ENCODE results near the gene OSCAR.

Gene OSCAR

DNA sequence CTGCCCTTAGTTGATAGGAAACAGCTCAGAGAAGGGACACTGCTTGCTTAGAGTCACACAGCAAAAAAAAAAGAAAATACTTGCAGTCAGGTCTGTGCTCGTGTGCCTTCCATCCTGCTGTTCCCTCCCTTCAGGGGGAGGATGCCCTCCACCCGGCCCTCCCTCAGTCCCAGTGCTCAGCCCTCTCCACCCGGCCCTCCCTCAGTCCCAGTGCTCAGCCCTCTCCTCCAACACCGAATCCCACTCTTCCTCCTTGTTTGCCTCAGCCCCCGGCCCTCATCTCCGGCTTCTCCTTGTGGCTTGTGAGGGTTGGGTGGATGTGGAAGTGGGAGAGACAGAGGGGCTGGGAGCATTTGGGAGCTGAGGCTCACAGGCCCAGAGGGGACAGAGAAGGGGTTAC lies 9.0 kb upstream of the OSCAR start:
- no peak overlapping the region for H3K4me3 ChIP-seq (ENCODE audit: low read depth, low read length)
- DNase-seq (ENCODE audit: low read depth): no peak
- TF ChIP-seq, protein P1, sequence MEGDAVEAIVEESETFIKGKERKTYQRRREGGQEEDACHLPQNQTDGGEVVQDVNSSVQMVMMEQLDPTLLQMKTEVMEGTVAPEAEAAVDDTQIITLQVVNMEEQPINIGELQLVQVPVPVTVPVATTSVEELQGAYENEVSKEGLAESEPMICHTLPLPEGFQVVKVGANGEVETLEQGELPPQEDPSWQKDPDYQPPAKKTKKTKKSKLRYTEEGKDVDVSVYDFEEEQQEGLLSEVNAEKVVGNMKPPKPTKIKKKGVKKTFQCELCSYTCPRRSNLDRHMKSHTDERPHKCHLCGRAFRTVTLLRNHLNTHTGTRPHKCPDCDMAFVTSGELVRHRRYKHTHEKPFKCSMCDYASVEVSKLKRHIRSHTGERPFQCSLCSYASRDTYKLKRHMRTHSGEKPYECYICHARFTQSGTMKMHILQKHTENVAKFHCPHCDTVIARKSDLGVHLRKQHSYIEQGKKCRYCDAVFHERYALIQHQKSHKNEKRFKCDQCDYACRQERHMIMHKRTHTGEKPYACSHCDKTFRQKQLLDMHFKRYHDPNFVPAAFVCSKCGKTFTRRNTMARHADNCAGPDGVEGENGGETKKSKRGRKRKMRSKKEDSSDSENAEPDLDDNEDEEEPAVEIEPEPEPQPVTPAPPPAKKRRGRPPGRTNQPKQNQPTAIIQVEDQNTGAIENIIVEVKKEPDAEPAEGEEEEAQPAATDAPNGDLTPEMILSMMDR (IDR thresholded peaks at IDR 0.05; ENCODE audit: control insufficient read depth, extremely low read depth, insufficient read depth): no peak

DNA sequence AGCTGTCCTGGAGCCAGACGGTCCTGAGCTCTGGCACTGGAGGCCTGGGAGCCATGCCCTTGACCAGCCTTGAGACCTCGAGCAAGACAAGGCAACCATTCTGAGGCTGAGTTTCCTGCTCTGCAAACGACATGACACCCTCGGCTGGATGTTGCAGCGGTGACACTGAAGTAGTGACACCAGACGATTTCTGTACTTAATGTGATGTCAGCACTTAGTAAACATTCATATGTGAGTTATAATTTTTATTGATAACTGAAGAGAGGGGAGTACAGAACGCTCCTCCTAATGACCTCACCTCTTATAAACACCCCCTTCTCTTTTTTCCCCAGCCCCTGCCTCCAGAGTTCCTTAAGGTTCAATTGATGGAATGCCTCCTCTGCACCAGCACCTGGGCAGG lies 7.9 kb upstream of the OSCAR start:
- DNase-seq (ENCODE audit: low read depth): no peak
- TF ChIP-seq, protein P1 (IDR thresholded peaks at IDR 0.05; ENCODE audit: control insufficient read depth, extremely low read depth, insufficient read depth): no peak
- H3K4me3 ChIP-seq (ENCODE audit: low read depth, low read length): no peak overlapping the region

DNA sequence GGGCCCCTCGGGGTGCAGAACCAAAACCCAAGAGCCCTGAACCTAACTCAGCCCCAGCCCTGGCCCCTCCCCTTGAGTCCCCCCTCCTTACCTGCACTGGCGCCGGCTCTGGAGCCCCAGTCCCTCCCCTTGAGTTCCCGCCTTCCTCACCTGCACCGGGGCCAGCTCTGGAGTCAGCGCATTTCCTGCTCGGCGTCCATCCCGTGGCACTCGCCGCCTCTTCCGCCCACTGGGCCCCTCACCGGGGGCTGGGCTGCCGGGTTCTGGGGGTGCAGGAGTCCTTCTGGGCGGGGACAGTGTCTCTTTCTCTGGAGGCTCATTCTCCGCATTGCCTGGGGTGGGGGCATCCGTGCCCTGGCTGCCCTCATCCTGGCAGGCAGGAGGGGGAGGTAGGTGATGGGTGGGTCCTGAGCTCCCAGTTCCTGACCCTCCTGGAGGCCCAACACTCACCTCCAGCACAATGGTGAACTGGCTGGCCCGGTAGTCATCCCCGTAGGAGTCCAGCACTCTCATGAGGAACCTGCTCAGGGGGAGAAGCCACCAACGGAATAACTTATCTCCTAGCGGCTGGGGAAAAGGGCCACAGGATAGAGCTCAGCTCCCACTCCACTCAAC lies 7.4 kb upstream of the OSCAR start:
- TF ChIP-seq, protein P1 (IDR thresholded peaks at IDR 0.05; ENCODE audit: control insufficient read depth, extremely low read depth, insufficient read depth): no peak
- no peak overlapping the region for H3K4me3 ChIP-seq (ENCODE audit: low read depth, low read length)
- no peak for DNase-seq (ENCODE audit: low read depth)

DNA sequence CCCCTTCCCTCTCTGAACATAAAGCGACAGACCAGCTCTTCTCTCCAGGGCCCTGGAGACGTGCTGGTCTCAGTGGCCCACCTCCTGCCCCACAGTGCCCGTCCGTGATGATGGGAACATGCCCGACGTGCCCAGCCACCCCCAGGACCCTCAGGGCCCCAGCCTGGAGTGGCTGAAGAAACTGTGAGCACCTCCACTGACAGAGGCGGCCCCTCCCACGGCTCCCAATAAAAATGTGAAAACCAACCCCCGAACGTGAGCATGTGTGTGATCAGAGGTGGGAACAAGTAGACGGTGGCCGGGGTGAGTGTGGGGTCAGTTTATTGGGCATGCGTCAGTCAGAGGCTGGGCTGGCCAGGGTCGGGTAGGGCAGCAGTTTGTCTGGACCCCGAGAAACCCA lies 6.1 kb upstream of the OSCAR start:
- no peak for DNase-seq (ENCODE audit: low read depth)
- TF ChIP-seq, protein P1 (IDR thresholded peaks at IDR 0.05; ENCODE audit: control insufficient read depth, extremely low read depth, insufficient read depth): no peak
- H3K4me3 ChIP-seq (ENCODE audit: low read depth, low read length): no peak overlapping the region

DNA sequence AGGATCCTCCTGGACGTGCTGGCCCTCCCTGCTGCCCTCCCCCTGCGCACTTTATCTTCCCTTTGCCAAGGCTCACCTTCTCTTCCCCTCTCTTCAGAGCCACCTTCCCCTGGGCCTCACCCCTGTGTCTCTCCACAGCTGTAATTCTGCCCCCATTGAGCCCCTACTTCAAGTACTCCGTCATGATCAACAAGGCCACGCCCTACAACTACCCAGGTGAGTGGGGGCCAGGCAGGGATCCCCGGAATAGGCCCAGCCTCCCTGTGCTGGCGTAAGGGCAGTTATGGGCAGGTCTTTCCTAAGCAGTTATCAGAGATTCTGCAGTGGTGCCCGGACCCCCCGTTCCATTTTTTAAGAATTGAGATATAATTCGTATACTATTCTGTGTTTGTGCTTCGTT lies 5.2 kb upstream of the OSCAR start:
- no peak for DNase-seq (ENCODE audit: low read depth)
- TF ChIP-seq, protein P1 (IDR thresholded peaks at IDR 0.05; ENCODE audit: control insufficient read depth, extremely low read depth, insufficient read depth): no peak
- no peak overlapping the region for H3K4me3 ChIP-seq (ENCODE audit: low read depth, low read length)

DNA sequence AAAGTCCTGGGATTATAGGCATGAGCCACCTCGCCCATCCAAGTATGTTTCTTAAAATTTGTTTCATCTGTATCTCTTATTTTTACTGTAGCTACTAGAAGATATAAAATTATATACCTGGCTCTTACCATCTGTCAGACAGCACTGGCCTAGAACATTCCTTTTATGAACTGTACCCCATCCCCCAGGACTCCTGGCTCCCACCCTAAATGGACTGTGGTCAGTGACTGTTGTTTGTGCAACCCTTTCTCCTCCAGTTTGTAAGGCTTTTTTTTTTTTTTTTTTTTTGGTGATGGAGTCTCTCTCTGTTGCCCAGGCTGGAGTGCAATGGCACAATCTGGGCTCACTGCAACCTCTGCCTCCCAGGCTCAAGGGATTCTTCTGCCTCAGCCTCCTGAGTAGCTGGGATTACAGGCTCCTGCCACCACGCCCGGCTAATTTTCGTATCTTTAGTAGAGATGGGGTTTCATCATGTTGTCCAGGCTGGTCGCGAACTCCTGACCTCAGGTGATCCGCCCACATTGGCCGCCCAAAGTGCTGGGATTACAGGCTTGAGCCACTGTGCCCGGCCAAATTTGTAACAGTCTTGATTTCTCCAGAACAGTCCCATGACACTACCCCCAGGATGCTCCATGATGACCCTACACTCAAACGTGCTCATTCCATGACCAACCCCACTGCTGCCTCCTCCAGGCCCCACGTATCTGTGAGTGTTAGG lies 4.6 kb upstream of the OSCAR start:
- no peak for DNase-seq (ENCODE audit: low read depth)
- H3K4me3 ChIP-seq (ENCODE audit: low read depth, low read length): no peak overlapping the region
- TF ChIP-seq, protein P1 (IDR thresholded peaks at IDR 0.05; ENCODE audit: control insufficient read depth, extremely low read depth, insufficient read depth): no peak

Data from LNCaP clone FGC (cell line).